Fibroblast of villous mesenchyme (primary cell): ENCODE measurements around the gene APC2. TPM values are rescaled to one million over a fixed set of nuclear protein-coding genes. Genes with fewer than 3 reads are reported as not detected.

Source experiments
- DNase-seq: peaks from one replicate; pipeline ENCODE4 v3.0.0-alpha.2; 2010; ENCODE audit warnings: low read depth
- H3K4me3 ChIP-seq: 2 replicates; pipeline ENCODE4 v1.5.1; 2011; ENCODE audit warnings: low read depth, mild to moderate bottlenecking, low read length
- total RNA-seq: library from RNA; depleted of rRNA; stranded (reverse); fragments of >200 nt; gene quantifications from 2 replicates; pipeline ENCODE4 v1.2.3, GENCODE V29; 2012
- TF ChIP-seq, protein P1 (sequence below): IDR thresholded peaks from 2 replicates; pipeline ENCODE4 v1.5.1; 2012; ENCODE audit warnings: low read depth, mild to moderate bottlenecking, low read length; ENCODE audit not compliant: insufficient read depth

The APC2 gene
- total RNA-seq, 1 donor, result 0.43 TPM

DNA sequence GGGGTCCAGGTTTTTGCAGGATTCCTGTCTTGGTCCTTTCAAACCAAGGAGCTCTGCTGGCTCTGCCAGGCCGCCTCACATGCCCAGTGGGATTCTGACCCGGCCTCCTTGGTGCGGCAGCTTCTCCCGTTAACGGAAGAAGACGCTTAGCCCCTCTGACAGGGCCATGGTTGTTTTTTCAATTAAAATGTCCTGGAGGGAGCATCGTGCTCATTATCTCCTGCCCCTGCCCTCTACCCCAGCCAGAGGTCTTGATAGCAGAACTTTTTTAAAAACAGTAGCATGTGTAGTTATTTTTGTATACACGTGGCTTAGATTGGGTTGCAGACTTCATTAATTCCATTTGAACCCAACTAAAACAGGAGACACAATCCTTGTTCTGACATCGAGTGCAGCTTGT, 23.2 kb upstream of the APC2 start:
- H3K4me3 ChIP-seq, result no peak overlapping the region
- DNase-seq, result no peak
- TF ChIP-seq, protein P1, sequence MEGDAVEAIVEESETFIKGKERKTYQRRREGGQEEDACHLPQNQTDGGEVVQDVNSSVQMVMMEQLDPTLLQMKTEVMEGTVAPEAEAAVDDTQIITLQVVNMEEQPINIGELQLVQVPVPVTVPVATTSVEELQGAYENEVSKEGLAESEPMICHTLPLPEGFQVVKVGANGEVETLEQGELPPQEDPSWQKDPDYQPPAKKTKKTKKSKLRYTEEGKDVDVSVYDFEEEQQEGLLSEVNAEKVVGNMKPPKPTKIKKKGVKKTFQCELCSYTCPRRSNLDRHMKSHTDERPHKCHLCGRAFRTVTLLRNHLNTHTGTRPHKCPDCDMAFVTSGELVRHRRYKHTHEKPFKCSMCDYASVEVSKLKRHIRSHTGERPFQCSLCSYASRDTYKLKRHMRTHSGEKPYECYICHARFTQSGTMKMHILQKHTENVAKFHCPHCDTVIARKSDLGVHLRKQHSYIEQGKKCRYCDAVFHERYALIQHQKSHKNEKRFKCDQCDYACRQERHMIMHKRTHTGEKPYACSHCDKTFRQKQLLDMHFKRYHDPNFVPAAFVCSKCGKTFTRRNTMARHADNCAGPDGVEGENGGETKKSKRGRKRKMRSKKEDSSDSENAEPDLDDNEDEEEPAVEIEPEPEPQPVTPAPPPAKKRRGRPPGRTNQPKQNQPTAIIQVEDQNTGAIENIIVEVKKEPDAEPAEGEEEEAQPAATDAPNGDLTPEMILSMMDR, result no peak

DNA sequence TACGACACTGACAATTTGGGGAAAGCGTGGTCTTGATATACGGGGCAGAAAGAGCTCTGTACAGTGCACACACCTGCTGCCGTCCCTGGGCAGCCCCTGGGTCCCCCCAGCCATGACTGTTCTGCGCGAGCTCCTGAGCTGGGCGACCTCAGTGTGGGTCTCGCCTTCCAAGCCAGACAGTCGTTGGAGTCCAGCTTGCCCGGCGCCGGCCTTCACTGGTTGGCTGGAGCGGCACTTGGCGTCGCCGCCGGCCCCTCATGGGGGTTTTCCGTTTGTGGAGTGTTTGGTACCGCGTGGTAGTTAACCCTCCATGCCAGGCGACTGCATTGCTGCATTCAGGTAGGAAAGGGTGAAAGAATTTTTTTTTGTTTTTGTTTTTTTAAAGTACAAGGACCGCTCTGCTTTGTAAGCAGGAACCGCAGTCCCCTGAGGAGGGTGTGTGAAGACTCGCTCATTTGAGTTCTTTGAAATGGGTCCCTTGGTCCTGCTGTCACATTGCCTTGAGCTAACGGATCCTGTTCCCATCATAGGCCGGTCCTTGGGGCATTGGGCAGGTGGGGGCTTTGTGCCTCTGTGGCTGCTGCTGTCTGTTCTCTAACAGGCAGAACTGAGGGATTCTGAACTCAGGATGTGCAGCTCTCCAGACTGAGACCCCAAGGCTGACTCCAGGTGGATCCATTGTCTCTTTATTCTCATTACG, 22.6 kb upstream of the APC2 start:
- no peak for DNase-seq
- no peak overlapping the region for H3K4me3 ChIP-seq
- TF ChIP-seq, protein P1, result no peak

DNA sequence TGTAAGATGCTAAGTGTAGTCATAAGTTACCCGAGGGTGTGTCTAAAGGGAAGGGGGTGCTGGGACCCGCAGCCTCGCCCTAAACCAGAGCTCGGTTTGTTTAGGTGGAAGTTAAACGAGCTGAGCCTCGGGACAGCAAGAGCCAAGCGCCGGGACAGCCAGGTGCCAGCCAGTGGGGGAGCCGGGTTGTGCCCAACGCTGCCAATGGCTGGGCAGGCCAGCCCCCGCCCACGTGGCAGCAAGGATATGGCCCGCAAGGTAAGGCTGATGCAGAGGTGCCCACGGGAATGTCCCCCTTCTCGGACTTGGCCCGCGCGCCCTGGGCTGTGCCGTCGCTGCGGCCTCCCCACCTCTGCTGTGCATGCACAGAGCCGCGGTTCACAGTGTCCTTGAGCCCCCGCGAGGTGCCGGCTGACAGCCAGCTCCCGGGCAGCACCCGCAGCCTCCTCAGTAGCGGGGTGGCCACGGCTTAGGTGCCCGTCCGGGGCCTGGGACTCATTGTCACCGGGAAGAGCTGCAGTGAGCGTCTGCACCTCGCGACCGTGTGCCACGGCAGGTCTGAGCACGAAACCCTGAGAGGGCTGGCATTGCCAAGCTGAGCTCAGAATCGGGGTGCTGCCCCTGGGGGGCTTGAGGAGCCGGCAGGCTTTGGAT, 21.1 kb upstream of the APC2 start:
- no peak overlapping the region for H3K4me3 ChIP-seq
- no peak for DNase-seq
- TF ChIP-seq, protein P1, result no peak

DNA sequence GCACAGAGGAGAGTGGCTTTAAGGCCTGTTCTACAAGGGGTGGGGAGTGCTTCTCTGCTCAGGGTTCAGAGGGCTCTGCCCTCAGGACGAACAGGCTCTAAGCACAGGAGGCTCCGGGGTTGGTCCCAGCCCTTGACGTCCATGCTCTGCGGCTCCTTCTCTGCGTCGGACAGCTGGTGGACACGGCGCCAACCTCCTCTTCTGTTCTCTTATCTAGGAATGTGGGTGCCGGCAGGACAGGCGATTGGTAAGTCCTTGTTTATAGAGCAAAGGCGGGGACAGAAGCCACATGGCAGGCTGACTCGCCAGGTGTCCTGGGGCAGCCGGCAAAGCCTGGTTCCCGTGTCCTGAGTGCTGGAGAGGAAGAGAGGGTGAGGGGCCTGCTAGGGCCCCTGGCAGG, 20.2 kb upstream of the APC2 start:
- TF ChIP-seq, protein P1, result no peak
- peak; percentile 75 for DNase-seq
- H3K4me3 ChIP-seq, result no peak overlapping the region

DNA sequence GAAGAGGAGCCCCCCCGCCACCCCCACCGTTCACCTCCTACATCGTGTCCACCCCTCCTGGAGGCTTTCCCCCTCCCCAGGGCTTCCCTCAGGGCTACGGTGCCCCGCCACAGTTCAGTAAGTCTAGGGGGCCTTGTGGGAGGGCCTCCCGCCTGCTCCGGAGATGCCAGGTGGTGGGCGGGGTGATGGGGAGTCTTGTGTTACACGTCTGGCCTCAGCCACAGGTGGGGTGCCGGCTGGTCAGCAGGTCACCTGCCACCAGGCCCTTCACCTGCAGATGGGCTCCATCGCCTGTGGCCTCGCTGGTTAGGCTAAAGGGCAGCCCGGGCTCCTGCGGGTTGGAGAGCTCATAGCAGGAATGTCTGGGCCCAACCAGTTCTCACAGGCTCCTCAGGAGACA, 19.7 kb upstream of the APC2 start:
- no peak overlapping the region for H3K4me3 ChIP-seq
- DNase-seq, result no peak
- TF ChIP-seq, protein P1, result no peak

DNA sequence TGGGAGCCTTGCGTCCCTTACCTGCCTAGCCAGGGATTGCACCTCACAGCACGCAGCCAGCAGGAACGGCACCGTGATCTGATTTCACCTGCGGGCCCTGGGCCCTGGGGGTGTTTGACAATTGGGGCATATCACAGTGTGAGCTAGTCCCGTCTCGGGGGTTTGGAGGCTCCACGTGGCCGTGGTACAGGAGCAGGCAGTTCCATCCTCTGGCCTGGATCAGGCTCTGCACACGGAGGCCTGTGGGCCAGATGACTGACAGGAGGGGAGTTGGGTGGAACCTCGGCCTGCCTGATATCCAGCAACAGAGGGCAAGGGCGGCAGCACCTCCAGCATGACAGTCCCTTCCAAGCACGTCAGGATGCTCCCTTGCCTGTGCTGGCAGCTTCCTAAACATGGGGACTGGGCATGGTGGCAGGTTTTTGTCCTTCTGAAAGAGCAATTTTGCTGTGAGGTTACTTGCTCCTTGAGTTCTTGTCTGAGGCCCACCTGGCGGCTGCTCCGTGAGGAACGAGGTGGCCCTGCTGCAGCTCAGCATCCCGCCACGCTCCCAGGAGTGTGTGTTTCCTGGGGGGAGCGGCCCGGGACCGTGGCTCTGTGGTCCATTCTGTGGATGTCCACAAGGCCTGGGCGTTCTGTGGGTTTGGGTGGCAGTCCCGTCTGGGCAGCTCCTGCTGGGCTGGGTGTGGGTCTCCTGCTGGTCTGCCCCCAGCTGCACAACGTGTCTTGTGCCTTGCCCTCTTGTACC, 18.0 kb upstream of the APC2 start:
- no peak for DNase-seq
- no peak overlapping the region for H3K4me3 ChIP-seq
- TF ChIP-seq, protein P1, result no peak
